CD4-positive, alpha-beta T cell (primary cell): ENCODE data around the gene HES5. TPM values are rescaled to one million over a fixed set of nuclear protein-coding genes. Genes with fewer than 3 reads are reported as not detected.
A peak's percentile ranks its signal among the peaks of the same experiment; 100 is the strongest.

Experiments used
- ATAC-seq: fragments of 200-7000 bp; cut with Tn5 transposase; one replicate; pipeline ENCODE4 v1.10.0; 2022; ENCODE audit warnings: mild to moderate bottlenecking; ENCODE audit not compliant: poor library complexity
- CTCF ChIA-PET: fragments of 350-600 bp; sonication (Branson Sonifier 250); formaldehyde crosslinking; loops from one replicate; lab custom pipeline; 2021; ENCODE audit warnings: antibody characterized with exemption, inconsistent platforms; lab: Charles Lee
- POLR2A ChIA-PET: fragments of 350-600 bp; sonication (Branson Sonifier 250); formaldehyde crosslinking; loops from one replicate; lab custom pipeline; 2021; ENCODE audit warnings: antibody characterized with exemption, inconsistent platforms; lab: Charles Lee
- DNase-seq, 14 experiments: peaks; one replicate each; pipeline ENCODE4 v3.0.0-alpha.2; 2013 to 2020; ENCODE audit warnings: mixed read lengths in 2 of 14
- H3K27ac ChIP-seq, 2 donors: one replicate each; pipeline versions ENCODE4 v1.5.1 to v1.7.0; 2013; ENCODE audit warnings: low read length in 2 of 2, low read depth in 1 of 2, mild to moderate bottlenecking in 1 of 2
- H3K27me3 ChIP-seq, 2 experiments: 1 replicate in 1 of 2; 2 replicates in 1 of 2; pipeline versions ENCODE4 v1.6.1 to v1.7.0; 2013; ENCODE audit warnings: low read length in 2 of 2, control low read depth in 1 of 2, mild to moderate bottlenecking in 1 of 2, moderate library complexity in 1 of 2; ENCODE audit not compliant: insufficient read depth in 2 of 2, control insufficient read depth in 1 of 2
- H3K36me3 ChIP-seq: one replicate; pipeline ENCODE4 v1.6.1; 2013; ENCODE audit warnings: low read length, control low read depth; ENCODE audit not compliant: insufficient read depth
- H3K4me1 ChIP-seq: one replicate; pipeline ENCODE4 v1.6.1; 2013; ENCODE audit warnings: low read length, control low read depth; ENCODE audit not compliant: insufficient read depth
- H3K4me3 ChIP-seq: one replicate; pipeline ENCODE4 v1.5.1; 2013; ENCODE audit warnings: mild to moderate bottlenecking, low read length, moderate library complexity
- H3K9me3 ChIP-seq, 2 experiments: 1 replicate in 1 of 2; 2 replicates in 1 of 2; pipeline versions ENCODE4 v1.6.1 to v1.7.0; 2013; ENCODE audit warnings: low read length in 2 of 2, mild to moderate bottlenecking in 2 of 2, control low read depth in 1 of 2, moderate library complexity in 1 of 2; ENCODE audit not compliant: control insufficient read depth in 1 of 2, insufficient read depth in 1 of 2
- H3K27ac Mint-ChIP-seq: one replicate; pipeline ENCODE4 v1.8.0; 2020; ENCODE audit warnings: mixed read lengths
- H3K27me3 Mint-ChIP-seq: one replicate; pipeline ENCODE4 v1.8.0; 2021; ENCODE audit warnings: mixed read lengths
- H3K36me3 Mint-ChIP-seq: one replicate; pipeline ENCODE4 v1.8.0; 2021; ENCODE audit warnings: low read depth, mixed read lengths
- H3K4me1 Mint-ChIP-seq: one replicate; pipeline ENCODE4 v1.8.0; 2021; ENCODE audit warnings: low read depth, mixed read lengths
- H3K4me3 Mint-ChIP-seq: one replicate; pipeline ENCODE4 v1.8.0; 2020; ENCODE audit warnings: mild to moderate bottlenecking, mixed read lengths
- H3K9me3 Mint-ChIP-seq: one replicate; pipeline ENCODE4 v1.8.0; 2020; ENCODE audit warnings: mixed read lengths
- CTCF ChIP-seq: fragments of 200-600 bp; IDR thresholded peaks from one replicate; pipeline ENCODE4 v1.8.0; 2022; ENCODE audit warnings: antibody characterized with exemption, mild to moderate bottlenecking
- intact Hi-C, 2 experiments: fragments of 100-400 bp; cut with DNase I in 1 of 2; cut with micrococcal nuclease in 1 of 2; formaldehyde crosslinking; loops; one replicate each; pipeline versions ENCODE4 v1.15.1 to v1.9.0; 2023 to 2025; cut with DNase I, micrococcal nuclease
- total RNA-seq, 174 experiments: library from RNA in 2 of 174; stranded (reverse) in 2 of 174; gene quantifications; one replicate each; pipeline ENCODE4 v1.2.3 and lab custom pipeline; 2021 to 2026

Gene HES5
- total RNA-seq, 2 experiments from 2014 or later: not detected

- ChIA-PET POLR2A (interaction anchor here (2.2 to 8.5 kb wide), 3 partner anchors 14 to 27 kb away, joined by 8 to 164 read pairs (median 11); partner anchors contain the start of gene TNFRSF14), CTCF (interaction anchor here (0.6 to 1.7 kb wide), 3 partner anchors 16 to 55 kb away, joined by 3 to 5 read pairs (median 4); no protein-coding TSS in a partner anchor)
- H3K27me3 ChIP-seq: peaks cover 35 to 36% of the 10 kb centered on the region in 2 experiments
- Mint-ChIP-seq H3K27me3 (peaks cover 29% of the 10 kb centered on the region), H3K9me3 (no peaks in the 10 kb centered on the region), H3K4me1 (peaks cover 33% of the 10 kb centered on the region), H3K27ac (peak overlapping the region; percentile 36), H3K4me3 (peak overlapping the region; percentile 83), H3K36me3 (peaks cover 6% of the 10 kb centered on the region)
- ATAC-seq (no peak), DNase-seq (peak in 8 of 14 experiments; percentile 31 to 80 (median 50))
- no peak overlapping the region for H3K27ac ChIP-seq
- H3K4me1 ChIP-seq: peaks cover 57% of the 10 kb centered on the region
- no peaks in the 10 kb centered on the region for H3K36me3 ChIP-seq
- no peak for TF ChIP-seq CTCF
- intact Hi-C loops: loop anchor here (5.0 to 10.0 kb wide), 4 partner anchors 113 to 1246 kb away; partner anchors contain the start of gene SMIM1 (in 1 of the 2)
- peaks cover 0 to 12% of the 10 kb centered on the region in 2 experiments for H3K9me3 ChIP-seq
- peak overlapping the region; percentile 22 for H3K4me3 ChIP-seq
Observed at GRCh38 chr1:2528966-2529783, 888 bp downstream of the HES5 start.

GRCh38 chr1:2528611-2528965 is 1.5 kb downstream of the HES5 start:
- peaks cover 10% of the 10 kb centered on the region for H3K36me3 Mint-ChIP-seq
- H3K9me3 Mint-ChIP-seq: no peaks in the 10 kb centered on the region
- H3K4me3 ChIP-seq: no peak overlapping the region
- H3K4me1 ChIP-seq: peaks cover 63% of the 10 kb centered on the region
- H3K4me3 Mint-ChIP-seq: peak overlapping the region; percentile 83
- peaks cover 38% of the 10 kb centered on the region for H3K4me1 Mint-ChIP-seq
- ATAC-seq: no peak
- no peak overlapping the region for H3K27ac ChIP-seq
- no peak for TF ChIP-seq CTCF
- H3K9me3 ChIP-seq: peaks cover 0 to 12% of the 10 kb centered on the region in 2 experiments
- peaks cover 26% of the 10 kb centered on the region for H3K27me3 Mint-ChIP-seq
- intact Hi-C loops: loop anchor here (5.0 to 10.0 kb wide), 4 partner anchors 114 to 1246 kb away; partner anchors contain the start of gene SMIM1 (in 1 of the 2)
- DNase-seq: no peak
- peaks cover 35 to 36% of the 10 kb centered on the region in 2 experiments for H3K27me3 ChIP-seq
- ChIA-PET CTCF (interaction anchor here (0.6 to 1.7 kb wide), 2 partner anchors 19 to 56 kb away, joined by 3 to 5 read pairs; no protein-coding TSS in a partner anchor), POLR2A (interaction anchor here (2.3 to 8.5 kb wide), 2 partner anchors 19 to 28 kb away, joined by 8 to 164 read pairs; partner anchors contain the start of gene TNFRSF14)
- no peaks in the 10 kb centered on the region for H3K36me3 ChIP-seq
- peak overlapping the region; percentile 36 for H3K27ac Mint-ChIP-seq

GRCh38 chr1:2528016-2528415 is 2.0 kb downstream of the HES5 start:
- TF ChIP-seq CTCF: no peak
- ChIA-PET CTCF (interaction anchor here (0.7 kb wide), 1 partner anchor 17 kb away, joined by 3 read pairs; no protein-coding TSS in a partner anchor), POLR2A (interaction anchor here (8.5 kb wide), 1 partner anchor 20 kb away, joined by 164 read pairs; no protein-coding TSS in a partner anchor)
- peaks cover 44% of the 10 kb centered on the region for H3K4me1 Mint-ChIP-seq
- Histone ChIP-seq H3K27ac (no peak overlapping the region), H3K36me3 (no peaks in the 10 kb centered on the region), H3K4me1 (peaks cover 69% of the 10 kb centered on the region), H3K9me3 (peaks cover 0 to 12% of the 10 kb centered on the region in 2 experiments), H3K27me3 (peaks cover 34 to 36% of the 10 kb centered on the region in 2 experiments), H3K4me3 (no peak overlapping the region)
- H3K9me3 Mint-ChIP-seq: no peaks in the 10 kb centered on the region
- peaks cover 20% of the 10 kb centered on the region for H3K27me3 Mint-ChIP-seq
- peaks cover 14% of the 10 kb centered on the region for H3K36me3 Mint-ChIP-seq
- ATAC-seq (no peak), DNase-seq (no peak)
- H3K27ac Mint-ChIP-seq: no peak overlapping the region
- H3K4me3 Mint-ChIP-seq: no peak overlapping the region
- intact Hi-C loops: loop anchor here (5.0 to 10.0 kb wide), 4 partner anchors 114 to 1247 kb away; partner anchors contain the start of gene SMIM1 (in 1 of the 2)
